Measurements from ENCODE around the gene BMPR1B. TPM values are rescaled to one million over a fixed set of nuclear protein-coding genes. Genes with fewer than 3 reads are reported as not detected.
"Not testable (repeated sequence)": the region's sequence is repeated elsewhere in the genome, so short reads cannot be mapped to it uniquely, and the experiment has no call there.

The BMPR1B gene
- total RNA-seq, 3 donors from 2014 or later (not counting 1 experiment from before 2014, with no cell fraction given), result 0.25 TPM; not detected in 2

DNA sequence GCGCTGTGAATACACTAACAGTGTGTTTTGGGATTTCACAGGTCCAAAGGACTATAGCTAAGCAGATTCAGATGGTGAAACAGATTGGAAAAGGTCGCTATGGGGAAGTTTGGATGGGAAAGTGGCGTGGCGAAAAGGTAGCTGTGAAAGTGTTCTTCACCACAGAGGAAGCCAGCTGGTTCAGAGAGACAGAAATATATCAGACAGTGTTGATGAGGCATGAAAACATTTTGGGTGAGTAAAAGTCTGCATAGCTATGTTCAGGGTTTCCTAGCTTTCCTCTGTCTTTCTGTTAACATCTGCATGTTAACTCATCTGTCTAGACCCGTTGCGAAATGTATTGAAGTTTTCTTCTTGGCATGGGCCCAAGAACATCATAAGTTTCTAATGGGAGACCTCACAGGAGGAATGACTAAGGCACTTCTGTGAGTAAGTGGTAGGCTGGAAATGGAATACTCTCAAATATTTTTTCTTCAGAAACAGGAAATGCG lies 372.1 kb downstream of the BMPR1B start:
- Histone ChIP-seq H3K27ac (ENCODE audit: low read length) (no peak overlapping the region), H3K4me3 (ENCODE audit: low read length) (no peak overlapping the region), H3K27me3 (ENCODE audit: control insufficient read depth, insufficient read depth, low read length) (no peaks in the 10 kb centered on the region), H3K9me3 (ENCODE audit: control insufficient read depth, insufficient read depth, low read length) (no peaks in the 10 kb centered on the region), H3K4me1 (ENCODE audit: control insufficient read depth, insufficient read depth, low read length) (no peaks in the 10 kb centered on the region), H3K36me3 (ENCODE audit: control insufficient read depth, insufficient read depth, low read length) (no peaks in the 10 kb centered on the region)
- no peaks in the 10 kb centered on the region for H3K36me3 Mint-ChIP-seq
- DNase-seq (no peak), ATAC-seq (no peak)
- no peaks in the 10 kb centered on the region for H3K27me3 Mint-ChIP-seq (ENCODE audit: low read depth in 2 of 2)
- no peaks in the 10 kb centered on the region for H3K9me3 Mint-ChIP-seq
- intact Hi-C loops (cut with micrococcal nuclease), result no loop called here
- peak overlapping the region in 1 of 2 donors; percentile 23 for H3K27ac Mint-ChIP-seq
- TF ChIP-seq, protein P1, sequence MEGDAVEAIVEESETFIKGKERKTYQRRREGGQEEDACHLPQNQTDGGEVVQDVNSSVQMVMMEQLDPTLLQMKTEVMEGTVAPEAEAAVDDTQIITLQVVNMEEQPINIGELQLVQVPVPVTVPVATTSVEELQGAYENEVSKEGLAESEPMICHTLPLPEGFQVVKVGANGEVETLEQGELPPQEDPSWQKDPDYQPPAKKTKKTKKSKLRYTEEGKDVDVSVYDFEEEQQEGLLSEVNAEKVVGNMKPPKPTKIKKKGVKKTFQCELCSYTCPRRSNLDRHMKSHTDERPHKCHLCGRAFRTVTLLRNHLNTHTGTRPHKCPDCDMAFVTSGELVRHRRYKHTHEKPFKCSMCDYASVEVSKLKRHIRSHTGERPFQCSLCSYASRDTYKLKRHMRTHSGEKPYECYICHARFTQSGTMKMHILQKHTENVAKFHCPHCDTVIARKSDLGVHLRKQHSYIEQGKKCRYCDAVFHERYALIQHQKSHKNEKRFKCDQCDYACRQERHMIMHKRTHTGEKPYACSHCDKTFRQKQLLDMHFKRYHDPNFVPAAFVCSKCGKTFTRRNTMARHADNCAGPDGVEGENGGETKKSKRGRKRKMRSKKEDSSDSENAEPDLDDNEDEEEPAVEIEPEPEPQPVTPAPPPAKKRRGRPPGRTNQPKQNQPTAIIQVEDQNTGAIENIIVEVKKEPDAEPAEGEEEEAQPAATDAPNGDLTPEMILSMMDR (IDR thresholded peaks at IDR 0.05), result no peak
- peaks cover 7 to 9% of the 10 kb centered on the region in 2 donors for H3K4me1 Mint-ChIP-seq
- 18% methylated on average over 6 of the region's 7 CpGs for WGBS (ENCODE audit: insufficient coverage)
- H3K4me3 Mint-ChIP-seq, result no peak overlapping the region

GRCh38 chr4:95134016-95134415 lies 376.3 kb downstream of the BMPR1B start:
- H3K27me3 ChIP-seq (ENCODE audit: control insufficient read depth, insufficient read depth, low read length); ATAC-seq; H3K9me3 ChIP-seq (ENCODE audit: control insufficient read depth, insufficient read depth, low read length); H3K27ac ChIP-seq (ENCODE audit: low read length); H3K36me3 ChIP-seq (ENCODE audit: control insufficient read depth, insufficient read depth, low read length); intact Hi-C loops (cut with micrococcal nuclease); H3K27ac Mint-ChIP-seq; H3K36me3 Mint-ChIP-seq; H3K4me3 Mint-ChIP-seq; H3K4me1 Mint-ChIP-seq; H3K9me3 Mint-ChIP-seq; H3K4me3 ChIP-seq (ENCODE audit: low read length); H3K27me3 Mint-ChIP-seq (ENCODE audit: low read depth in 2 of 2); DNase-seq; H3K4me1 ChIP-seq (ENCODE audit: control insufficient read depth, insufficient read depth, low read length): not testable (repeated sequence)
- WGBS (ENCODE audit: insufficient coverage), result 93% methylated on average over 4 of the region's 4 CpGs

GRCh38 chr4:95139424-95139823 lies 381.7 kb downstream of the BMPR1B start:
- H3K27me3 ChIP-seq (ENCODE audit: control insufficient read depth, insufficient read depth, low read length); H3K9me3 Mint-ChIP-seq; ATAC-seq; H3K36me3 ChIP-seq (ENCODE audit: control insufficient read depth, insufficient read depth, low read length); H3K4me1 ChIP-seq (ENCODE audit: control insufficient read depth, insufficient read depth, low read length); H3K9me3 ChIP-seq (ENCODE audit: control insufficient read depth, insufficient read depth, low read length); H3K4me3 ChIP-seq (ENCODE audit: low read length); DNase-seq; H3K27me3 Mint-ChIP-seq (ENCODE audit: low read depth in 2 of 2); H3K27ac ChIP-seq (ENCODE audit: low read length); H3K4me3 Mint-ChIP-seq; H3K27ac Mint-ChIP-seq; H3K36me3 Mint-ChIP-seq; H3K4me1 Mint-ChIP-seq; intact Hi-C loops (cut with micrococcal nuclease): not testable (repeated sequence)
- 94% methylated on average over 14 of the region's 14 CpGs for WGBS (ENCODE audit: insufficient coverage)

DNA sequence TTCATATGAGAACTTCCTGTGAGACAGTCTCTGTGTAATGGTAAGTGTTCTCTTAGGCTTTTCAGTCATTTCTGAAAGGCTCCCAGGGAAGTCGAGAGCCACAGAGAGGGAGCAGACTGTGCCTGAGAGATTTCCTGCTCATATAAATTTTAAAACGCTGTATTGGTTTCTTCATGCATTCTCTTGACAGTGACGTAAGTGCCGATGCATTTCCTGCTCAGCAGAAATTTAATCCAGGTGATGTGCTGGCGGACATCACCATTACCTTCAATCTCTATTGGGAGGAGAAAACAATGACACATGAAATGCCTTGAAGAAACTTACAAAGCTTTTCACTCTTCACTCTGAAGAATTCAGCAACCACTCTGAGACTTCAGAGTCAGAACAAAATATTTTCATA lies 383.6 kb downstream of the BMPR1B start:
- TF ChIP-seq, protein P1 (IDR thresholded peaks at IDR 0.05), result no peak
- Mint-ChIP-seq H3K27ac (no peak overlapping the region), H3K9me3 (peaks cover 0 to 5% of the 10 kb centered on the region in 2 donors), H3K27me3 (ENCODE audit: low read depth in 2 of 2) (peaks cover 0 to 9% of the 10 kb centered on the region in 2 donors), H3K36me3 (no peaks in the 10 kb centered on the region), H3K4me3 (no peak overlapping the region), H3K4me1 (no peaks in the 10 kb centered on the region)
- DNase-seq (no peak), ATAC-seq (no peak)
- Histone ChIP-seq H3K4me1 (ENCODE audit: control insufficient read depth, insufficient read depth, low read length) (no peaks in the 10 kb centered on the region), H3K27me3 (ENCODE audit: control insufficient read depth, insufficient read depth, low read length) (no peaks in the 10 kb centered on the region), H3K27ac (ENCODE audit: low read length) (no peak overlapping the region), H3K4me3 (ENCODE audit: low read length) (no peak overlapping the region), H3K36me3 (ENCODE audit: control insufficient read depth, insufficient read depth, low read length) (no peaks in the 10 kb centered on the region), H3K9me3 (ENCODE audit: control insufficient read depth, insufficient read depth, low read length) (peaks cover 2% of the 10 kb centered on the region)
- WGBS (ENCODE audit: insufficient coverage), result 65% methylated on average over 5 of the region's 5 CpGs
- intact Hi-C loops (cut with micrococcal nuclease), result no loop called here

Data from natural killer cell (primary cell).